Ramos (cell line): Measurements from ENCODE around the gene GPHA2.
"Not testable (repeated sequence)": the region's sequence is repeated elsewhere in the genome, so short reads cannot be mapped to it uniquely, and the experiment has no call there.

Source experiments
- in situ Hi-C: fragments of 300-500 bp; cut with MboI; formaldehyde crosslinking; loops from one replicate; pipeline ENCODE4 v1.14.3; 2022; ENCODE audit warnings: low sequenced_read_pairs; ENCODE audit not compliant: unreplicated experiment

Gene GPHA2

GRCh38 chr11:64935359-64936081 lies at the start of gene GPHA2:
GPHA2 (minus strand) TSS chr11:64935893; CDS start chr11:64935460, 433 bp downstream.
- in situ Hi-C loops: no loop called here

- in situ Hi-C loops: not testable (repeated sequence)
Measured at GRCh38 chr11:64983339-64983738, 47.6 kb upstream of the GPHA2 start.

GRCh38 chr11:64976651-64977050 lies 41.0 kb upstream of the GPHA2 start:
- in situ Hi-C loops: no loop called here

GRCh38 chr11:64974124-64974523 lies 38.4 kb upstream of the GPHA2 start:
- in situ Hi-C loops: no loop called here

GRCh38 chr11:64971421-64972233 lies 35.9 kb upstream of the GPHA2 start, which contains the start of gene MAJIN:
MAJIN (minus strand) TSS chr11:64972108; CDS start chr11:64959405, 12,703 bp downstream.
- in situ Hi-C loops: no loop called here

GRCh38 chr11:64970731-64971151 lies 35.0 kb upstream of the GPHA2 start:
- in situ Hi-C loops: no loop called here

- in situ Hi-C loops: no loop called here
Measured at GRCh38 chr11:64969209-64969608, 33.5 kb upstream of the GPHA2 start.

GRCh38 chr11:64967375-64967774 lies 31.7 kb upstream of the GPHA2 start:
- in situ Hi-C loops: no loop called here

GRCh38 chr11:64963072-64963631 lies 27.5 kb upstream of the GPHA2 start:
- in situ Hi-C loops: no loop called here

- in situ Hi-C loops: no loop called here
Measured at GRCh38 chr11:64960719-64961118, 25.0 kb upstream of the GPHA2 start.

GRCh38 chr11:64959498-64959897 lies 23.8 kb upstream of the GPHA2 start:
- in situ Hi-C loops: no loop called here

- in situ Hi-C loops: no loop called here
Measured at GRCh38 chr11:64954201-64954600, 18.5 kb upstream of the GPHA2 start.

- in situ Hi-C loops: no loop called here
Measured at GRCh38 chr11:64951529-64951928, 15.8 kb upstream of the GPHA2 start.

- in situ Hi-C loops: no loop called here
Measured at GRCh38 chr11:64947208-64947814, 11.6 kb upstream of the GPHA2 start.

GRCh38 chr11:64936539-64936938 lies 846 bp upstream of the GPHA2 start:
- in situ Hi-C loops: no loop called here

GRCh38 chr11:64934682-64935358 lies 873 bp downstream of the GPHA2 start:
- in situ Hi-C loops: no loop called here

- in situ Hi-C loops: no loop called here
Measured at GRCh38 chr11:64933935-64934681, 1.6 kb downstream of the GPHA2 start.

GRCh38 chr11:64933213-64933934 lies 2.3 kb downstream of the GPHA2 start:
- in situ Hi-C loops: no loop called here

GRCh38 chr11:64932324-64932723 lies 3.4 kb downstream of the GPHA2 start:
- in situ Hi-C loops: no loop called here
